ENCODE results near the gene UQCC2. TPM values are rescaled to one million over a fixed set of nuclear protein-coding genes. Genes with fewer than 3 reads are reported as not detected.

The UQCC2 gene
- 10 to 100 TPM in 3 of 4 donors, 1 to 10 TPM in 1; 9.9 to 15.9 (median 13.5) TPM for total RNA-seq

DNA sequence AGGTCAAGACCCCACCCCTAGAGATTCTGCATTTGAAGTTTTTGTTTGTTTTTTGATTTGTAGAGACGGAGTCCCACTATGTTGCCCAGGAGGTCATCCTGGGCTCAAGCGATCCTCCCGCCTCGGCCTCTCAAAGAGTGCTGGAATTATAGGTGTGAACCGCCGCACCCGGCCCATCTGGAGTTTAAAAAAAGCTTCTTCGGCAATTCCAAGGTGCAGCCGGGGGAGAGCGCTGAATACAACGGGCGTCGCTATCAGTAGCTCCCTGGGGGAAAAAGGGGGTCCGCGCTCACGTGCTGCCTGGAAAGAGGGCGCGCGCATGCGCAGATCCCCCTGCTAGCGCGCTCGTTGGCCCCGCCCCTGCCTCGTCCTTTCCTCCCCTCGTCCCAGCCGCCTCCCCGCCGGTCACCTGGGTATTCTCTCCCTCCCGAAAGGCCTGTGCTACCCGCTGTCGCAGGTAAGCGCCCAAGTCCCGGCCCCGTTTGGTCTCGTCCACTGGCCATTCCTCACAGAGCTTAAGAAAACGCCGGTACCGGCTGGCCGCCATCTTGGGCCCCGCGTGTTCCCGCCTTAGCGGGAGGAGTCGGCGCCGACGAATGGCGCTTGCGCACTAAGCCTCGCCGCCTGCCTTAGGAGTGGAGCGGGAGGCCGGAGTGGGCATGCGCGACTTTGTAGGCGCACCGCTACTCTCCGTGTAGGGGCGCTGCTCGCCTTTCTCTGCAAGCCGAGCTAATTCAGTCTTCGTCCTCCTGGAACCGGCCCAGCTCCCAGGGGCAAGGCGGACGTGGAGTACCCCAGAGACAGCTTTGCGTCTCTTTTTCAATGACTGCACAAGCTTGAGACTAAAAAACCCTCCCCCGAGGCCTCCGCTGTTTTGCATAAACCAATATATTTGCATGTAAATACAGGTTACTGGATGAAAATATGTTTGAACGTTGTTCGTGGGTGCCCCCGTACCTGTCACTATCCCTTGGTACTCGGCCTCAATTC is at the start of gene UQCC2:
Gene UQCC2, minus strand, starts transcription at position 561 of the 990 bp plus-strand sequence. Its CDS starts 14 bp downstream, at position 547.
- TF ChIP-seq, protein P1, sequence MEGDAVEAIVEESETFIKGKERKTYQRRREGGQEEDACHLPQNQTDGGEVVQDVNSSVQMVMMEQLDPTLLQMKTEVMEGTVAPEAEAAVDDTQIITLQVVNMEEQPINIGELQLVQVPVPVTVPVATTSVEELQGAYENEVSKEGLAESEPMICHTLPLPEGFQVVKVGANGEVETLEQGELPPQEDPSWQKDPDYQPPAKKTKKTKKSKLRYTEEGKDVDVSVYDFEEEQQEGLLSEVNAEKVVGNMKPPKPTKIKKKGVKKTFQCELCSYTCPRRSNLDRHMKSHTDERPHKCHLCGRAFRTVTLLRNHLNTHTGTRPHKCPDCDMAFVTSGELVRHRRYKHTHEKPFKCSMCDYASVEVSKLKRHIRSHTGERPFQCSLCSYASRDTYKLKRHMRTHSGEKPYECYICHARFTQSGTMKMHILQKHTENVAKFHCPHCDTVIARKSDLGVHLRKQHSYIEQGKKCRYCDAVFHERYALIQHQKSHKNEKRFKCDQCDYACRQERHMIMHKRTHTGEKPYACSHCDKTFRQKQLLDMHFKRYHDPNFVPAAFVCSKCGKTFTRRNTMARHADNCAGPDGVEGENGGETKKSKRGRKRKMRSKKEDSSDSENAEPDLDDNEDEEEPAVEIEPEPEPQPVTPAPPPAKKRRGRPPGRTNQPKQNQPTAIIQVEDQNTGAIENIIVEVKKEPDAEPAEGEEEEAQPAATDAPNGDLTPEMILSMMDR (IDR thresholded peaks at IDR 0.05; ENCODE audit: low read depth) = no peak

DNA sequence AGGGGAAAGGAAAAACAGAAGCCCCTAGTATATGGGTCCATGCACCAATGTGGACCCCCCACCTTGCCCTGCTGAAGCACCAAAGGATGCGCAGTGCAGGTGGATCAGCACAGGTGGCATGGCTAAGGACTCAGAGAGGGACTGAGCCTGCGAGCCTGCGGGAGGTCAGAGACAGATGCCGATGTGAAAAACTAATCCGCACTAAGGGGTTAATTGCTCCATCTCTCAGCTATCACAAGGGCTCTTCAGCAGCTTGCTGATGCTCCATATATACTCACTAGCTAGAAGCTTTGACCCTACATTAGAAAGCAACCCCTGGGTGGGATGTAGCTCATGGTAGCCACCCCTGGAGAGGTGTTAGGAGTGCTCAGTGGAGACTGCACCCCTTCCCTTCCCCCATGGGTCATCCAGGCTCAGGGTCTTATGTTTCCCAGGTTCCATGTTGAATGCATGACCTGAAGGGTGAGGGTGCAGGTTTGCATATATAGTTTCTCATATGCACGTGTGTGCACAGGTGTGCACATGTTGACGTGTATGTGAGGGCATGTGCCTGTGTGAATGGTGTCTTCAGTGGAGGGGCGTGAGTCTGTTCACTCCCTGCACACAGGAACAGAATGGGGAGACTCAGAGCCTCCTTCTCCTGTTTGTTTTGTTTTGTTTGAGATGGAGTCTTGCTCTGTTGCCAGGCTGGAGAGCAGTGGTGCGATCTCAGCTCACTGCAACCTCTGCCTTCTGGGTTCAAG is 48.6 kb upstream of the UQCC2 start:
- TF ChIP-seq, protein P1 (IDR thresholded peaks at IDR 0.05; ENCODE audit: low read depth) = no peak

GRCh38 chr6:33758815-33759216 is 47.3 kb upstream of the UQCC2 start:
- TF ChIP-seq, protein P1 (IDR thresholded peaks at IDR 0.05; ENCODE audit: low read depth) = no peak

DNA sequence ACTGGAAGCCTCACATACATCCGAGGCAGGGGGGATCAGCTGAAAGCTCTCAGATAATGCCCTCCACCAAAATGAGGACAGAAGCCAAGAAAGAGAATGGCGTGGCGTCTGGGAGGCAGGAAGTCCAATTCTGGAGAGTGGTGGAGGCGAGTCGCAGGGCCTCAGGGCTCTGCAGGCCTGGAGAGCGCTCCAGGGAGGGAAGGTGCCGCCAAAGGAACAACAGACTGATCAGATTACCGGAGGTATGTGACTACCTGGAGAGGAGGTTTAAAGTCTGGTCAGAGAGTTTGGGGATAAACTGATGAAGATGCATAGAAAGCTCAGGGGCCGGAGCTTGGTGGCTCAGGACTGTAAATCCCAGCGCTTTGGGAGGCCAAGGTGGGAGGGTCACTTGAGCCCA is 46.4 kb upstream of the UQCC2 start:
- TF ChIP-seq, protein P1 (IDR thresholded peaks at IDR 0.05; ENCODE audit: low read depth) = no peak

DNA sequence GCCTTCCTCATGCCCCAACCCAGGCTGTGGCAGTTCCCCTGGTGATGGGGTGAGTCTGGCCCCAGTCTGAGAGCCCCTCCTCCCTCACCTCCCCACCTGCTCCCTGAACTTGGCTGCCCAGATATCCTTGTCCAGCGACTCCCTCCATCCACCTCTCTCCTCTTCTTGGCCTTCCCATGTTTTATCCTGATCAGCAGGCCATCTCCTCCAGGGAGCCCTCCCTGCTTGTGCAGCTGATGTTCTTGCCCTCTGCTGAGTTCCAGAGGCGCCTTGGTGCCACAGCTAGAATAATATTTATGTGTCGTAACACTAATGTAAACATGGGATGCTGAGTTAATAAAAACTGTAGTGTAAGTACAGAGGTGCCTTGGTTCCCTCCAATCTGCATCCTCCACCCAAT is 45.6 kb upstream of the UQCC2 start:
- TF ChIP-seq, protein P1 (IDR thresholded peaks at IDR 0.05; ENCODE audit: low read depth) = no peak

- TF ChIP-seq, protein P1 (IDR thresholded peaks at IDR 0.05; ENCODE audit: low read depth) = no peak
Observed at GRCh38 chr6:33756211-33756954, 44.9 kb upstream of the UQCC2 start.

Data from subcutaneous adipose tissue (tissue), 4 donors.